Stimulated activated CD4-positive, alpha-beta T cell treated with anti-CD3 and anti-CD28 coated beads, Interleukin-12 subunit alpha, Interleukin-12 subunit beta, amount 100 ng/mL, for 4 hours (primary cell): ENCODE results near the gene PLCG1.
"Not testable (repeated sequence)": the region's sequence is repeated elsewhere in the genome, so short reads cannot be mapped to it uniquely, and the experiment has no call there.

ENCODE experiments used
- DNase-seq: peaks from one replicate; pipeline ENCODE4 v3.0.0-alpha.2; 2020

PLCG1 gene

DNA sequence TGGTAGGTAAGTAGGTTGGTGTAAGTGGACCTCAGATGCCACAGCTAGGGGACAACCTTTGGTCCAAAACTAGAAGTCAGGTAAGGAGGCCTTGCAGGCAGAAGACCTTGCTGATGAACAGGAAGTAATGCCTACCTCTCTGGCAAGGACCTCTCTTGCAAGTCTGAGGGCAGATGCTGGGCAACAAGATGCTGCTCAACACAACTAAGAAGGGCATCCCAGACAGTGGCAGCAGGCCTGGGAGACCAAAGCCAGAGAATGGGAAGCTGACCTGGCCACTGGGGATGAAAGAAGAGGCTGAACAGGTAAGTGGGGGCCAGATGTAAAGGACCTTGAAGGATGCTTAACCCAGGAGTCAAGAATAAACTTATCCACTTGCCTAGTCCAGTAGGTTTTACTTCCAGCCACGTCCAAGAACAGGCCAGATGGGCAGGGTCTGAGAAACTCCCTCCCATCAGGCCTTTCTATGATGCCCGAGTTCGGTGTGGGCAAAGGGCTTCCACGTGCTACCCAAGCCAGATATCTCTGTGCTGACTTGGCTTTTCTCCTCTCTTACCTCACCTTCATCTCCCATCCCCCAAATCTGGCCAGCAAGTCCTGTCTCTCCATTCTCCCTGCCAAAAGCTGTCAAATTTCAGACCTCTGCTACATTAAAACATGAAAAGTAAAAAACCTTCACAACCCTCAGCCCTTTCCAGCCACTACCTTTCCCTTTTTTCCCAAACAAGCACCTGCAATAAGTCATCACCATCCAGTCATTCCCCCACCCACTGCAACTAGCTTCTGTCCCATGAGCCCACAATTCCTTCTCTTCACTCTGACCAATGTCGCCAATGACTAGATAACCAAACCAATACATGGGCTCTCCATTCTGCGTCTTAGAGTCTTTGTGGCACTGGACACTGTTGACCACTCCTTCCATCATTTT, 11.5 kb upstream of the PLCG1 start:
- no peak for DNase-seq

DNA sequence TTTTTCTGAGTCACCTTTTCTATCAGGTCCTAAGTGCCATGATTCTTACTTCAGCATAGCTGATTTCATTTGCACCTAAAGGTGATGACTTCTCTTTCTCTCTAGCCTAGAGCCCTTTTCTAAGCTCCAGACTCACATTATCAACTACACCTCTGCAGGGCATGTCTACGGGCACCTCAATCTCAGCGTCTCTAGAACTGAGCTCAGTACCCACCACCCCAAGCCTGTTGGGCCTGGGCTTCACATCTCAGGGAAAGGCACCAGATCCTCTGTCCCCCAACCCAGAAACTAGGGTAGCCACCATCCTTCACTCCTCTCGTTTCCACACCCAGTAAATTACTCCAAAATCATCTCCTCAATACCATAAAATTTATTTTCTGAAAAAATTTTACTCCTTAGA, 10.6 kb upstream of the PLCG1 start:
- no peak for DNase-seq

DNA sequence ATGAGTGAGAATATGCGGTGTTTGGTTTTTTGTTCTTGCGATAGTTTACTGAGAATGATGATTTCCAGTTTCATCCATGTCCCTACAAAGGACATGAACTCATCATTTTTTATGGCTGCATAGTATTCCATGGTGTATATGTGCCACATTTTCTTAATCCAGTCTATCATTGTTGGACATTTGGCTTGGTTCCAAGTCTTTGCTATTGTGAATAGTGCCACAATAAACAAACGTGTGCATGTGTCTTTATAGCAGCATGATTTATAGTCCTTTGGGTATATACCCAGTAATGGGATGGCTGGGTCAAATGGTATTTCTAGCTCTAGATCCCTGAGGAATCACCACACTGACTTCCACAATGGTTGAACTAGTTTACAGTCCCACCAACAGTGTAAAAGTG, 9.0 kb upstream of the PLCG1 start:
- DNase-seq: not testable (repeated sequence)

DNA sequence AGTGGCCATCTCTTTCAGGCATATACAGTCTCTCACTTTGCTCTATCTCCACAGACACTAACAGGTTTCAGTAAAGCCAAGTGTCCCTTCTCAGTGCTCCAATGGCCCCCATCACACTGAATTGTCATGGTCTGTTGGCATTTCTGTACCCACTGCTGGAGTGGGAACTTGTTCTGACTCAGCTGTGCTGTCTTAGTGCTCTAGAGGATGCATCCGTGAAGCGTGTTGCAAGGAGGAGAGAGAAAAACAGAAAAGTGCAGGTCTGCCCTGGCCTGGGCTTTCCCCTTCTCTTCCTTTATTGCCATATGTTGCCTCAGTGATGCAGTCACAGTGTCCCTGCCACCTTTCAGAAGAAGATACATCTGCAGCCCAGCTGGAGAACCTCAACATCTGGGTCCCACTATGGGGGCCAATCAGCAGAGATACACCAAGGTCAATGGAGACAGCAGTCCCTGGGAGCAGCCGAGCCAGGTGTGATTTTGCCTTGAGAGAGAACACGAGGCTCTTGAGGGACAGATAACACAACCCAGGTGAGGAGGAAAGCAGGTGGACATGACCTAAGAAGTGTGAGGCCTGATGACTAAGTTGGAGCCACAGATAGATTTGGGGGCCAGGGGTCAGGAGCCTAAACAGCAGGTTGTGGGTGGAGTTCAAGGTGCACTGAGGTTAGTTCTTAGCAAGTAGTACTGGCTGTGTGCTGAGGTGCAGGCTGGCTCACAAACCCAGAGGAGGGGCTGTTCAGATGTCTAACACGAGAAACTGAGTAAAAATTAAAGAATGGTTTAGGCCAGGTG, 5.6 kb upstream of the PLCG1 start:
- DNase-seq: no peak

DNA sequence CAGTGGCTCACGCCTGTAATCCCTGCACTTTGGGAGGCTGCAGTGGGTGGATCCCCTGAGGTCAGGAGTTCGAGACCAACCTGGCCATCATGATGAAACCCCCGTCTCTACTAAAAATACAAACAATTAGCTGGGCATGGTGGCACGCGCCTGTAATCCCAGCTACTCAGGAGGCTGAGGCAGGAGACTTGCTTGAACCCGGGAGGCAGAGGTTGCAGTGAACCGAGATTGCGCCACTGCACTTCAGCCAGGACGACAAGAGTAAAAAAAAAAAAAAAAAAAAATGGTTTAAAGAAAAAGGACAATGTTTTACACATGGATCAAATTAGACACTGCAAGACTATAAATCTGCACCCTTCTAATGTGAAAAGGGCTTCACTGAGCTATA, 5.0 kb upstream of the PLCG1 start:
- not testable (repeated sequence) for DNase-seq

DNA sequence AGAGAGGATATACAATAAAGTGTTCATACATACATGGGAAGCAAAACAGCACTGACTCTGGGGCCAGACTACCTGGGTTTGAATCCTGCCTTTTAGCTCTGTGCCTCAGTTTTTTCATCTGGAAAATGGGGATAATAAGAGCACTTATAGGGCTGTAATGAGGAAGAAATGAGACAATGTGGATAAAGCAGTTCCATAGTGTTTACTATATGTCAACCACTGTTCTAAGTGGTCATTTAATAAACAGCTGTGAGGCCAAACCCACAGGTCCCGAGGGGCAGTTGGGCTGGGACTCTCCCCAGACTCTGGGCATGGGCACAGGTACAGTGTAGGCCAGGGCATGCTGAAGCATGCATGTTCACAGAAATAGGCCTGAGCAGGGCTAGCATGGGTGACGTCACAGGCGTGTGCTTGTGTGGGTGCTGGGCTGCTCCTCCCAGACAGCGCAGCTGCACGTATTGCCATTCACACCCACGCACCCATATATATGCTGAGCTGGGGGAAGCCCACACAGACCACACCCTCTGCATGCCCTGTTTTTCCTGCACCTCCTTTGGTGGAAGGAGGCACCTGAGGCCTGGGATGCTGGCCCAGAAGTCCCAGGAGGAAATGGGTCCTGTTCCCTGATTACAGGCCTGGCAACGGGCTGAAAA, 3.5 kb upstream of the PLCG1 start:
- DNase-seq: peak; percentile 47

DNA sequence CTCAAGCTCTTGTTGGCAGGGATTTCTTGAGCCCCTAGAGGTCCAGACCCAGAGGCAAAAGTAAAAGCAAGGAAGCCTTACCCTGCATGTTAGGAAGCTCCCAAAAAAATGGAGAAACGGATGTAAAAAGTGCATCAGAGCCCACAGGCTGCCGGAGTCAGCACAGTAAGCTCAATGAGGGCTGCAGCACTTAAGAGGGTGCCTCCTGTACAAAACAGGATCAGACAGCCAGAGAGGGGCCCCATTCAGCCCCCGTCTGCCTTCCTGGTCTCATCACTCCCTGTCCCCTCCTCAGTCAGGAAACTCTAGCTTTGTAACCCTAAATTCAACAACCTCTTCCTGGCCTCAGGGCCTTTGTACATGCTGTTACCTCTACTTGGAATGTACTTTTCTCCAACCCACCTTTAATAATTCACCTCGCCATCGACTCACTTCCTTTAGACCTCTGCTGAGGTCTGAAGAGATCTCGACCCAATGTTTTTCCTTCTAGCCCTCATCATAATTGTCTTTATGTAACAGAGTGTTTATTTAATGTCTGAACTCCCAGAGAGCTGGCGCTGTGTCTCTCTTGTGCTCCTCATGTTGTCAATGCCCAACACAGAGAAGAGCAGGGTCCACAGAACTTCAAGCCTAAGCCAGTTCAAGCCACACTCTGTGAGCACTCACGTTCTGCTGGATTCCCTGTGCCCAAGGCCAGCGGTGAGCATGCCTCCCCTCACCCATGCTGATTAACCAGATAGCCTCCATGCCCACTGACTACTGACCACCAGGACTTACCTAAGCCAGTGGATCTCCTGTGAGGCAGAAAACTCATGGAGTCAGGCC, 2.8 kb upstream of the PLCG1 start:
- no peak for DNase-seq

DNA sequence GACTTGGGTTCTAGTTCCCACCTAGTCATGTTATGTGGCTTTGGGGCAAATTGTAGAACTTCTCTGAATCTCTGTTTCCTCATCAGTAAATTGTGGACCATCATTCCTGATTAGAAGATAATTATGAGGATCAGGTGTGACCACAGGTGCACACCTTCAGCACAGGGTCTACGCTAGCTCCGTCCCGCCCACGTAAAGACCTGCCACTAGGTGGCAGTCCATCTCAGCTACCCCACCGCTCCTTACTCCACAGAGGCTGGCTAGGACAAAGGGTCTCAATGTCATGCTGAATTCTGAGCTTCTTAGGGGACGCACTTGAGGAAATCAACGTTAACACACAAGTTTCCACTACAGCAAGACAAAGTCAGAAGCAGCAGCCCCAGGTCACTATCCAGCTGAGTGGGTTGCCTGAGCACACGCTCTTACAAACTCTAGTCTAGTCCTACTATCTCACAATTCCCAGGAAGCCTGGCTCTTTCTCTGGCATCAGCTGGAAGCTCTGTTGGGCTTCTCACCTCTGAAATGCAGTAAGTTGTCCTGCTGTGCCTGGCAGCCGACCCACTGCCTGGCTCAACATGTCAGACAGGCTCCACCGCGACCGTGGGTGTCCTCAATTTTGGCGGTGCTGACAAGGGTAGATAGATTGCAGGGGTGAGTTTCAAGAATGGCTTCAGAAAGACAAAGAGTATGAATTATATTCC, 2.0 kb upstream of the PLCG1 start:
- peak; percentile 57 for DNase-seq

DNA sequence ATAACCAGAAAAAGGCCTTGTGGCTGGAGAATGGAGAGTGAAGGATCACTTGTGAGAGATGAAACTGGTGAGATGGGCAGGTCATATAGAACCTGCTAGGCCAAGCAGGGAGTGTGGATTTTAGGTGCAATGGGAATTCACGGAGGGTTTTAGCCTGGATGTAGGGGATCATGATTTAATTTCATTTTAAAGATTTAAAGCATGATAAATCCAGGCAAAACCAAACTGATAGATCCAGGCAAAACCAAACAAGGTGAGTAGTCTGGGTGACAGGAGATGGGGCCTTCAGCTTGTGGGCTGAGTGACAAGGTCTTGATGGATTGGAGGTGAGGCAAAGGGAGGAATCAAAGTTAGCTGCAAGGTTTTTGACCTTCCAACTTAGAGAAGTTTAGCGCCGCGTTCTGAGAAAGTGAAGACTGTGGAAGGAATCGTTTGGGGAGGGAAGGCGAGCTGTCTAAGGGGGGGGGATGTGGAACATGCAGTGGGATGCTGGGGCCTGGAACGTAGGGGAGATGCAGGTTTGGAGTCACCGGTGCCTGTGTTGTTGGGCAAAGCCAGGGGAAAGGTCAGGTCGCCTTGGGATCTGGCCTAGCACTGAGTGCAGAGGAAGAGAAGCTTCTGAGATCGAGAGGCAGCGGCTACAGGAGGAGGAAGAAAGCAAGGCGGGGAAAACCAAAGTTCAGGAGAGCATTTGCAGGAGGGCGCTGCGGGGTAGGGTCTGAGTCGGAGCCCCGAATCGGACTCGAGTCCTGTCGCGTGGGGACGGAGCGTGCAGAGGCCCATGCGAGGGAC, 1.3 kb upstream of the PLCG1 start:
- DNase-seq: no peak

DNA sequence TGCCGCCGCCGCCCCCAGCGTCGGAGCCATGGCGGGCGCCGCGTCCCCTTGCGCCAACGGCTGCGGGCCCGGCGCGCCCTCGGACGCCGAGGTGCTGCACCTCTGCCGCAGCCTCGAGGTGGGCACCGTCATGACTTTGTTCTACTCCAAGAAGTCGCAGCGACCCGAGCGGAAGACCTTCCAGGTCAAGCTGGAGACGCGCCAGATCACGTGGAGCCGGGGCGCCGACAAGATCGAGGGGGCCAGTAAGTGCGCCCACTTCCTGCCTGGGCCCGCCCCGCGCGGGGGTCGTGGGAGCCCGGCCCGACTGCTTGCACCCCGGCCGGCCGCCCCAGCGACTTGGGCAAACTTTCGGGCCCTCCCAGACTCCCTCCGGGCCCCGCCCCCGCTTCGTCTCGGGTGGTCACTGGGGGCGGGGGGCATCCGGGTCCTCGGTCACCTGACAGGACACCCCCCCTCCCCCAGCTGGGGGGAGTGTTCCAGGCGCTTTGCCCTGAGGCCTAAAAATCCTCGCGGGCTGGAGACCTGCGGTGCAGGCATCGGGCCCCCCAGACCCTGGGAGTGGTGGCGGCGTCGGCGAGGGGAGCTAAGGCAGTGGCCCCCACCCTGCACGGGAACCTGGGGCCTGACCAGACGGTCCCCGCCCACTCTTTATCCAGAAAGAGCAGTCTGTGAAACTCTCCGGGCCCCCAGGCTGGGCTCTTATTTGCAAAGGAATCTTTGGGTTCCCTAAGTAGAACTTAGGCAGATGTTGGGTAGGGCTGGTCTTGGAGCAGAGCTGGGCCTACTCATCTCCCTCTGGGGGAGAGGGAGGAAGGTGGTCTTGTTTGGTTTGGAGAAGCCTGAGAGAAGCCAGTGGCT, 501 bp downstream of the PLCG1 start:
- peak; percentile 53 for DNase-seq

DNA sequence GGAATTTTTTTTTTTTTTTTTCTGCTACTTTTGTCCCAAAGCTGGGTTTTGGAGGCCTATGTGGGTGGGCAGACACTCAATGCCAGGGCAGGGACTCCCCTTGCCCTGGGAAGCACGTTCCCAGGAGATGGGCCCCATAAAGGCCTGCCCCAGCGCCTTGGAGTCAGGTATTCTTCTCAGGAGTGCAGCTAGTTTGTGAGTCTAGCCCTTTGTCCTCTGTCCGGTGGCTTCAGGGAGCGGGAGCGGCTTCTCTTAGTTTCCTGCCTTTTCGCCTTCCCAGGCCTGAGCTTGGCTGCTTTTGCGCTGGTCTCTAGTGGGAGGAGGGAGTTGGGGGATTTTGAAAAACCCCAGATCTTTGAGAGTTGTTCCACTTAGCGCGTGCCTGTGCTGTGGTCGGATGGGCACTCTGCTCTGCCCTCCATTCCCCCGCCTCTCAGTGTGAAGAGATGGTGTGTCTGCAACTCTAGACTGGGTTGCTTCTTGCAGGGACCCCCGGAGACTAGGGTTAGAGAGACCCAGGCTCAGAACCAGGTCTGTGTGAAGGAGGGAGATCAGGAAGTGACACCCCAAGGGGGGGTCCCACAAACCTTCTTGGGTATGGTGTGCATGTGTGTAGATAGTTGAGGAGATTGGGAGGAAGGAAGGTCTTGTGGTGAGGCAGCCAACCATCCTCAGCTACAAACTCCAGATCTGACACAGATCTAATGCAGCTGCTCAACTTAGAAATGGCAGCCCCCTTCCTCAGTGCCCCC, 1.3 kb downstream of the PLCG1 start:
- no peak for DNase-seq

DNA sequence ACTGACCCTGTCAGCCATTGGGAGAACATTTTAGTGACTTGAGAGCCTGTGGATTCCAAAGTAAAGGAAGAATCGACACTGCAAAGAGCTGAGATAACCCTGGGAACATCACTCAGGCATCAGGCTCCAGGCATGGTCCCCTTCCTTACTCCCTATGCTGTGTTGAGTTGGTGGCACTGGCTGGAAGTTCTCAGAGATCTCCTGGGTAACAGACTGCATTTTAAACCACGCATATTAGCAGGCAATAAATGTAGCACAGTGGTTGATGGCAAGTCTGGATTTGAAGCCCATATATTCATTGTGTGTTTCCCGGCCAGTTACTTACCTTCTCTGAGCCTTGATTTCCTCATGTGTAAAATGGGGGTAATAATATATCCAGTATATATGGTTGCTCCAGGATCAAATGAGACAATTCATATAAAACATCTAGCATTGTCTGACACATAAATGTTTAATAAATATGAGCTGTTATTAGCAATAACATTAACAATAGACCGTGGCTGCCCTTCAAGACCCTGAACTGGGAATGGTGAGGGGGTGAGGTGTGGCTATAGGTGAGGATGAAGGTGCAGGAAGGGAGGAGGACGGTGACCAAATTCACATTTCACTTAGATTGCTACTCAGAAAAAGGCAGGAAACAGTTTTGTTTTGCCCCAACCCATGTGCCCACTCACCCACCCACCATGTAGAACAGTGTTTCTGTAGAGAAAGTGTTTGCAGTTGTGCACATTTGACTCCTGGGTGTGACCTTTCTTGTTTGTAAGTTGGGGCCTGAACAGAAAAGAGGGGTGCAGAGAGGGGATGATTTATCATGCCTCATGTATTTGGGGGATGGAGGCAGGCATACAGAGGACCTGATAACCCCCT, 2.1 kb downstream of the PLCG1 start:
- DNase-seq: no peak

DNA sequence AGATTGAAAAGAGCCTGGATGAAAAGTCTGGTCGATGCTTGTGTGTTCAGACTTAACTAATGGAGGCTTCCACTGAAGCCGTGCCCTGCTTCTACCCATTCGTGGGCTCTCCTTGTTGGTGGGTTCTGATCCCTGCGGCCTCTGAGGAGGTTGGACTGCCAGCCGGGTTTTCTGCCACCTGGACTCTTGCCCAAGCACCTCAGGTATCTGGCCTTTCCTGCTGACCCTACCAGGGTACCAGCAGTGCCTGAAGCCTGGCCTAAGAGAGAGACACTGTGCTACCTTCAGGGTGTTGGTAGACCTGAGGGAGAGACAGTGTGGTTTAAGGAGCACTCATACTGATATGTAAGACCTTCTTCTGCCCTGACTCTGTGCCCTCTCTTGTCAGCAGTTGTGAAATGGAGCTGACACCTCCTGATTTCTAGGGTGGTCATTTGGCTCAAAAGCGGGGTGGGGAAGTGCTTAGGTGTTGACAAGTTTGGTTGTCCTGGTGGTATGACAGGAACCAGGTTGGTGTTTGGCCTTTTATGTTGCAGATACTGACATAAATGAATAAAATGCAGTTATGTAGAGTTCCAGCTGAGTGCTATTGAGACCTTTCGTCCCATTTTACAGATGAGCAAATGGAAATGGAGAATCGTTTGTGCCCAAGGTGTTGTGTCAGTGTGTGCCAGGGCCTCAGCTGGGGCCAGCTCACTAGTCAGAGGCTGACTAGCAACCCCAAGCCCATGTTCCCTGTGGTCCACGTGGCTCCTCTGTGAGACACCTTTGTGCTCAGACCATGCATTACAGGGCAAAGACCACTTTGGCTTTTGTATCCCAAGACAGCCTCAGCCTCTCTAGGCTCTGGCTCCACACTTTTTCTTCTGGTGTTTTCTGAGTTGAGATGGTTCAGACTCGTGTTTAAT, 3.1 kb downstream of the PLCG1 start:
- no peak for DNase-seq

DNA sequence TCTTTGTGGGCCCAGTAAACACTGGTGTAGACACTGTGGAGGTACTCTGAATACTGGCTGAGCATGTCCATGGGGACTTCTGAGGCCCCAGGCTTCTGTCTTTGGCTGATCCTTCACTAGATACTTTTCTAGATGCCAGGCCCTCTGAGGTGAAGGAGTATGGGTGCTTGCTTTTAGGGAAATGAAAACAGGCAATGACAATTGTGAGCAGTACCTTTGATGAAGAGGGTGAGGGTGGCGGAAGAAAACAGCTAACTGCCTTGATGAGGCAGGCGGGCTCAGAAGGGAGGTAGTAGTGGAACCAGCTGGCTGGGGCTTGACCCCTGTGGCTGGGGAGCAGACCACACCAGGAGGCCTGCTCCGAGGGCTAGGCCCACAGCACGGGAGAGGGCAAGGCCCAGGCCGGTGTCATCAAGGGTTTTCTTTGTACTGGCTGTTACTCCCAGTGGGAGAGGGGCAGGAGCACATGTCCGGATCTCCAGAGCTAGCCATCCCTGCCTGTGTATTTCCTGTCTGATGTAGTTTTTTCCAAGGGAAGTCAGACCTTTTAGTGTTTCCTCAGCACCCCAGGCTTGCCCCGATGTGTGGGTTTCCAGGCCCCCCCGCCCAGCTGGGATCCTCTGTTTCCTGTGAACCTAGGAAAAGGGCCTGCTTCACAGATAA, 3.9 kb downstream of the PLCG1 start:
- DNase-seq: no peak

DNA sequence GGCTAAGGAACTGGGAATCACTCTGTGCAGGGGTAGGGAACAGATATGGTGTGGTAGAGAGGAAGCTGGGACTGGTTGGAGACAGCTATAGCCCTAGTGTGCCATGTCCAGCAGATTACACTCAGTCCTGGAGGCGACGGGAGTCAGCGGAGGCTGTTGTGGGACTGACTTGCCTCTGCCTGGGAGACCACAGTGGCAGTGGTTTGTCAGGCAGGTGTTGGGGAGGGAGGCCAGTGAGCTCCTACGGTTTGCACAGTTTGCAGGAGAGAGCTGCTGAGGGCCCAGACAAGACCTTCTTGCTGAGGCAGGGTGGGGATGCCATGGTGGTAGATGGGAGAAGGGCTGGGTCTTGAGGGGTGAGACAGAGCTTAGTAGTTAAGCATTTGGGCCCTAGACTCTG, 4.9 kb downstream of the PLCG1 start:
- DNase-seq: no peak

DNA sequence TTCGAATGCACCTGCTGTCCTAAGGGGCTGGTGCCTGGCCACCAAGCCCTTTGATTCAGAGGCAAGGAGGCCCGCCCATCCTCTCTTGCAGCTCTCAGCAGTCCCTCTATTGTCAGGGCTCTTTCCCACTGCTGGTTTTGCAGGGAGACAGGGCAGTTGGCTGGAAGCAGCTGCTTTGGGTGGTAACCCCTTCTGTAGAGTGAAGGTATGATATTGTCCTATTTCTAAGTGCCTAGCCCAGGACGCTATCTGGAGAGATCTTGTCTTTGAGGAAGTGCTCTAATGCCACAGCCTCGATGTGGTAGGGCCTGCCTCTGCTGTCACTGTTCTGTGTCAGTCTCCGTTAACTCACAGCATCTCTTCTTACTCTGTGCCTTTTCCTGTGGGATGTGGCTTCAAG, 5.6 kb downstream of the PLCG1 start:
- no peak for DNase-seq

DNA sequence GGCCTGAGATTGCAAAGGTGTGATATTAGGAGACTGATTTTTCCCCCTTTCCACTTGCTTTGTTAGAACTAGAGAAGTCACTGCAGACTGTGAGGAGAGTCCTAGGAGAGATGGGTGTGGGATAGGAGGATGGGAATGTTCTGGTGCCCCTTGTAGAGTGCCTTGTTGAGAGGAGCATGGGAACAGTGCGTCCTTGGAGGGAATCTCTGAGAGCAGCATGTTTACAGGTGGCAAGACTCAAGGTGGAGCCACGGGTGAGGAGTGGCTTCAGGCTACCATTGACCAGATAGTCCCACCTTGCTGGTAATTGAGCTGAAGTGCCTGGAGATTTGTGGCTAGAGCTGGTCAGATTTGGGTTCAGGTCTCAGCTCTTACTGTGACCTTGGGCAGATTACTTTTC, 6.0 kb downstream of the PLCG1 start:
- no peak for DNase-seq
